Activated CD8-positive, alpha-beta memory T cell treated with anti-CD3 and anti-CD28 coated beads for 4 hours (primary cell): Measurements from ENCODE around the gene FEN1.

Experiments used
- DNase-seq, 2 donors: peaks; one replicate each; pipeline ENCODE4 v3.0.0-alpha.2; 2020; ENCODE audit warnings: low read depth in 2 of 2

The FEN1 gene

GRCh38 chr11:61841636-61842527 is 49.2 kb downstream of the FEN1 start:
- no peak for DNase-seq

DNA sequence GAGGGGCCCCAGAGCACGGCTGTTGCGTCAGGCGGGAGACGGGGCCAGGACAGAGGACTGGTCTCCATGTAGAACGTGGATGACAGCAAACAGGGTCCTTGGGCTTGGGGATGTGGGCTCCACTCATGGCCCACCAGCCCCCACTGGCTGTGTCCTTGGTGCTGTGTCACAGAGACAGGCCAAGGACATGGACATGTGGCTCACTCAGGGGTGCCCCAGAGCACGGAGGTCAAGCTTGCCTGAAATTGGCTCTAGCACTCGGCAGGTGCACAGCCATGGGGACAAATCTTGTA is 49.8 kb downstream of the FEN1 start:
- no peak for DNase-seq

DNA sequence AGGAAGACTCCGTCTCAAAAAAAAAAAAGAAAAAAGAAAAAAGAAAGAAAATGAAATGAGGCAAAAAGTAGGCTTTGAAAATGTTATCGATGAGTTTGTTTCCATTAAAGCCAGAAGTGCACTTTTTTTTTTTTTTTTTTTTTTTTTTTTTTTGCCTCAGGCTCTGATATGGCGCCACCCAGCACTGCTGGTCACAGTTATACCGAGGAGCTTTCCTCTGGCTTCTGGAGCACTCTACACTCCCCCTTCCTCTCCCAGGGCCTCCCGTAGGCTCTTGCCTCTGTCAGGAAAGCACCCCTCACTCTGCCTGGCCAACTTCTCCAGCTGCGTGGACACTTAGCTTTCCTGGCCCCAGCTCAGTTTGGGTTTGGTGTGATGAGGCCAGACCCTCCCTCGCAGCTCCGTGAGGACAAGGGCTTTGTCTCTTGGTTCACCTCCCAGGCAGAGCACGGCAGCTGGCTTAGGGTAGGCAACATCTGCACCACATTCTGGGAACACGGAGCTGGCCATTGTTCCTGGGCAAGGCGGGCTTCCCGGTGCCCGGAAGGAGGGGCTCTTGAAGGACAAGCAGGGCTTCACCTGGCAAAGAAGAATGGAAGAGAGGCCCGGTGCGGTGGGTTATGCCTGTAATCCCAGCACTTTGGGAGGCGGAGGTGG is 52.3 kb downstream of the FEN1 start:
- DNase-seq, result no peak

DNA sequence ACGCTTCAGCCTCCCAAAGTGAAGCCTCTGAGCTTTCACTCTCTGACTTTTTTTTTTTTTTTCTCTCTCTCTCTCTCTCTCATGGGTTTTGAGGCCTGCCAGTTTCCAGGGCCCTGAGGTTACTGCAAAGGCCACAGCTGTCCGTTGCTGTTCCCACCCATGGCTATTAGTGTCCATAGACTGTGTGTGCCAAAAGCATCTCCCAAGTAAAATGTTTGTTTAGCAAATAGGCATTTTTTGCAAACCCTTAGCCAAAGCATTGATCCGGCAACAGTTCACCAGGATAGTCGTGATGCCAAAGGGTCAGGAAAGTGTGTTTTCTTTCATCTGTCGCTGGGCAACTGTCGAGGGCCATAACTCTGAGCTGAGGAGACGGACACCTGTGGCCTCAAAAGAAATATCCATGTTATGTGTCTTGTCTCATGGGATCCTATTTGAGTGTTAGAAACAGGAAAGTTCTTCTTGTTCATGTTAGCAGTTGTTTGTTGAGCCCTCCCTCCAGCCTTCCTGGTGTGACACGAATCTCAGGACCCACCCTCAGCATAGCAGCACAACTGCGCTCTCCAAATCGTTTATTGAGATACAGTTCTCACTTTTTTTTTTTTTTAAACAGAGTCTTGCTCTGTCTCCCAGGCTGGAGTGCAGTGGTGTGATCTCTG is 53.8 kb downstream of the FEN1 start:
- DNase-seq, result no peak
